Fibroblast of gingiva (primary cell): Measurements from ENCODE around the gene GMDS.

Experiments
- DNase-seq: peaks from one replicate; pipeline ENCODE4 v3.0.0-alpha.2; 2011; ENCODE audit warnings: low read depth

Gene GMDS

DNA sequence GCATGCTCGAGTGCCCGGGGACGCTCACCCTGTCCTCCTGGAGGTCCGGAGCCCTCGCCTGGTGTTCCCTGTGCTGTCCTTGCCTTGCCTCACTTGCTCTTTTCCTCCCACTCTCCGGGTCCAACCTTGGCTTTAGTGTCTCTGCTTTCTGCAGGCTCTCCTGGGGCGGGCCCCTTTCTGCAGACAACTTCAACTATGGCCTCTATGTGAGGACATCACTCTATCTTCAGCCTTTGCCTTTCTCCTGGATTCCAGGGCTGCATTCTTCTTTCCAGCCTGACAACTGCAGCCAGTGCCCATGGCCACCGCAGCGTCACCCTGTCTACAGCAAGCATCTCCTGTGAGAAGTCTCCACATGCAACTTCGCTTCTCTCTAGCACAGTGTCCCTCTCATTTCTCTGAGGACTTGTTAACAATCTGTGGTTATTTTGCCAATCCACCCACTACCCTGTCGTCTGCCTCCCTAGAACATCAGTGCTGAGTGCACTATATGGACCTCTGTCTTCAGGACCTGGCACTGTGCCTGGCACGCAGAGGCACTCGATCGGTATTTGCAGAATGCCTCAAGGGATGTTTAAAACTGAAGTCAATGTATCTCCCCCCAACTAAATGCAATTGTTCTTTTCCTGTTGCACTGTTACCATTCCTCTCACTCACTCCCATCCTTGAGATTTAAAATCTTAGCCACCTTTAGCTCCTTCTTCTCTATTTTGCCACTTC, 599.8 kb downstream of the GMDS start:
- no peak for DNase-seq

GRCh38 chr6:1644516-1645060, 600.8 kb downstream of the GMDS start:
- no peak for DNase-seq

DNA sequence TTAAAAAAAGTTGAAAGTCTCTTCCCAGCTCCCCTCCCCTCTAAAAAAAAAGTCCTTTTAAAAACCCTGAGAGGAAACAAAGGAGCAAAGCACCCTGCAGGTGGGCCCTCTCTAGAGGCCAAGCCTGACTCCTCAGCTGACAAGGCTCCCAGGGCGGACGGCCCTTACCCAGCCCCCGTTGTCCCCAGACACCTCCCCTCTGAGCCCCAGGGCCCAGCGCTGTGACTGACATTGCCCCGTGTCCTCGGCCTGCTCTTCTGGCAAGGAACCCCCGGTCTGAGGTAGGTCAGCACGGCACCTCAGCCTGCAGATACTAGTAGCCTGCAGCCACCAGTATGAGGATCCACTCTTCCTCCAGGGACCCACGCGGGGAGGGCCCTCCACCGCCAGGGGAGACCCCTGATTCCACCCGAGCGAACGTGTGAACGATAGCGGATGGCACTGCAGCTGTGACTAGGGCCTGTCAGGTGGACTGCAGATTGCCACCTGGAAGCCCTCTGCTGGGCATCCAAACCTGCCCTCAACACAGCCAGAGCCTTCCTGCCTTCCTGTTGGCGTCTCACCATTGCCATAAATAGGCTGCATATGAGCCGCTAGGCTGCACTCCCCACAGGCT, 601.5 kb downstream of the GMDS start:
- no peak for DNase-seq

DNA sequence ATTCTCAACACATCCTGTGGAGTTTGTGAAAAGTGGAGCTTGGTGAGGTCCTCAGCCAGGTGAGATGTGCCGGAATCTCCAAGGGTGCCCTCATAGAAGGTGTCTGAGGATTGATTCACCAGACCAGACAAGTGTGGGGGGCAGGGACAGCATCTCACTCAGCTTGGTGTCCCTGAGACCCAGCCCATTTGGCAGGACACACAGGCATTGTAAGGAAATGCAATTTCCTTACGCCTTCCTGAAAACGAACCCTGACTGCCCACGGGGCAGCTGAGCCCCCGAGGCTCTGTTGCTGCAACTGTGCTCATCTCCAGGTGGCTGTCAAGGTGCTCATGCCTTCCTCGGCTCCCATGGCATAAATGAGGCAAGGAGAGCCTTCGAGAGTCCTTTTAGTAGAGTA, 602.3 kb downstream of the GMDS start:
- no peak for DNase-seq

DNA sequence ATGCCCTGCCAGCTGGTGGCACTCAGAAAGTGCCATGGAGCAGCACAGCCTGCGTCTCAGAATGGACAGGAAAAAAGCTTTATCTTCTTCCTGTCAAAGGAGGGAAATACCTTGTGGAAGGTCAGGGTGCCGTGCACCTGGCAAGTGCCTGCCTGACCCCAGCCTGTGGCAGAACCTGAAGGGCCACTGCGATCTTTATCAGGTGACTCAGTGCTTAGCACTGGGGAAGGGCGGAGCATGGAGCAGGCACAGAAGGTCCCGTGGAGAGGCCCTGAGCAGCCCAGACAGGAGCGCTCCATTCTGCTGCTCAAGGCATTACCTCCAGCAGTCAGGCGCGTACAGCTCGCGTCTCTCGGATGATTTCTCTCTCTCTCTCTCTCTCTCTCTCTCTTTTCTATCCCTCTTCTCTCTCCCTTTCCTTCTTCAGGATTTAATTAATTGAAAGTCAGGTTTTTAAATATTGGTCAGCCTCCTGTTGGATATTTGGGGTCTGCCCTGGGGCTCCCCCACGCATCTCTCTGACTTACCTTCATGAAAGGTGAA, 604.0 kb downstream of the GMDS start:
- DNase-seq: no peak

GRCh38 chr6:1640476-1640875, 604.9 kb downstream of the GMDS start:
- DNase-seq: no peak

- no peak for DNase-seq
These were observed 606.0 kb downstream of the GMDS start for GRCh38 chr6:1639430-1639829.

- no peak for DNase-seq
These were observed 608.2 kb downstream of the GMDS start for GRCh38 chr6:1636971-1637871.

- no peak for DNase-seq
These were observed 609.1 kb downstream of the GMDS start for GRCh38 chr6:1636272-1636825.

GRCh38 chr6:1635305-1636010, 609.9 kb downstream of the GMDS start:
- DNase-seq: no peak

DNA sequence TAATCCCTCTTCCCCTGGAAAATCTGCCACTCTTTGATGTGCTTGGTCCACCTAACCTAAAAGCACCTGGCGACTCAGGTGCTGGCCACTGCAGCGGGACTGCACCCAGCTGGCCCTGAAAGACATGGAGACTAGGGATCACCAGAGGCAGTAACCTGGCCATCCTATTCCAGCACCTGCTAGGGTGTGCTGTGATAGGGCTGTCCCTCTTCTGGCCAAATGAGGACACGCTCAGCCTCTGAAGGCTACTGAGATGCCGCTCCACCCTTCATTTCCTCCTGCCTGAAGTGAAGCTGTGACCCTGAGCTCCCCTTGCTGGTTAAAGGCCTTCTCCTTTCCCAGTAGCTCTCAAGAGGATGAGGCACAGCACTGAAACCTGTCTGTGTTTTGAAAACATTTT, 611.3 kb downstream of the GMDS start:
- no peak for DNase-seq

DNA sequence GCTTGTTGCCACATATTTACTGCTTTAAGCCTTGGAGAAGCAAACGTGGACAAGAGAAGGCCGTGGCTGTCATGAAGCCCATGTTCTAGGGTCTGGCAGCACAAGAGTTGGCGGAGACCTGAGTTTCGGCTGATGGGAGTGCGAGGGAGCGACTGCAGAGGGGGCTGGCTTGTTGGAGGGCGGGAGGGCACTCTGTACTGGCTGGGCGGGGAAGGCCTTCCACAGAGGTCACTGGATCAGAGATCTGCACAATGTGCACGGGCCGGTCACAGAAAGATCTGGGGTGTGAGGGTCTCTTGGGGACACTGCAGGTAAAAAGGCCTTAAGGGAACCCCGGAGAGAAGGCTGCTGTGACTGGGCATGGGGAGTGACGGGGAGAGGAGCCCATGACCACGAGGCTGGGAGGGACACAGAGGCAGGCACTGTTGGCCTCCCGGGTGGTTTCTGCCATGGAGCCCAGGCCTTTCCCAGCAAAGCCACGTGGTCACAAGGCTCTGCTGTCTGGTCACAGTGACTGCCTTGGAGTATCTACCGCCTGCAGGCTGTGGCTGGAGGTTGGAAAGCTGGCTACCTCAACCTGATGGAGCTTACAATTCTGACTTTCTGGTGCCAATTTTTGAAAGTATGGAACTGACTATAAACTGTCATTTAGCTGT, 611.9 kb downstream of the GMDS start:
- DNase-seq: no peak

GRCh38 chr6:1631251-1631650, 614.2 kb downstream of the GMDS start:
- DNase-seq: no peak

DNA sequence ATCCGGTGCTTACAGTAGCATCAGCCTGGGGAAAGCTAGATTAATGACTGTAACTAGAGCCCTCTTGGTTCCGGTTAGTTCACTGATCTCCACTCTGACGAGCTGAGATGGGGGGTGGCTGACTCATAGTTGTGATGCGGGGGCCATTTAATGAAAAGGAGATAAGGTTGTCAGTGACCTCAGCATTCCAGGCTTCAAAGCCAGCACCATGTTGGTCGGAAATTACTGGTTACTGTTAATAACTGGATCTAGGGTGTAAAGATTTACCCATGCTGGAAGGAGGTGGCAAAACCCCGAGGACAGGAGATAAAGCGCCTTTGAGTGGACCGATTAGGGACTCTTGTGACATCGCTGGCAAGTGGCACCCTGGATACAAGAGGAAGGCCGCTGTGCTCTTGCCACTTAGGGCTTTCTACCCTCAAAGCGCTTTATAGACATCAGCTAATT, 614.6 kb downstream of the GMDS start:
- no peak for DNase-seq

DNA sequence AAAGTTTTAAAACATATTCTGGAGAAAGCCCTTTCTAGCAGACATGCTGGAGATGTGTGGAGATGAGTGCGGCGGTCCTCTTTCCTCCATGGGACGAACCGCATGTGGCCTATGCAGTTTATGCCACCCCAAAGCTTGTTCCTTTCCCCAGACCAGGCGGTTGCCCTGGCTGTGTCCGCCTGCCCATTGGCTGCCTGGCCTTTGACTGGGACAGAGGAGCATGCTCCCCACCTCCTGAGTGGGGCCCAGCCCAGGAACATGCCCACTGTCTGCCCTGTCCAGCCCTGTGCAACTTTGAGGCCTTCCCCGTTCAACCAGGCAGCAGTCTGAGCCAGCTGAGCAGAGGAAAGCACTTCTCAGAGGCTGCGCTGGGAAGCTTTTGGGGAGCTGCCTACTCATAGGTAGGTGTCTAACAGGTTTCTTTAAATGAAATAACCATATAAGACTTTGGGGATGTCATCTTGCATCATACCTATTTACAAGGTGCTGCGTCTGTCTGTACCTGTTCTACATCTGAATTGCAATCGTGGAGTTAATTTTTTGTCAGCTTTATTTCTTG, 615.1 kb downstream of the GMDS start:
- no peak for DNase-seq

DNA sequence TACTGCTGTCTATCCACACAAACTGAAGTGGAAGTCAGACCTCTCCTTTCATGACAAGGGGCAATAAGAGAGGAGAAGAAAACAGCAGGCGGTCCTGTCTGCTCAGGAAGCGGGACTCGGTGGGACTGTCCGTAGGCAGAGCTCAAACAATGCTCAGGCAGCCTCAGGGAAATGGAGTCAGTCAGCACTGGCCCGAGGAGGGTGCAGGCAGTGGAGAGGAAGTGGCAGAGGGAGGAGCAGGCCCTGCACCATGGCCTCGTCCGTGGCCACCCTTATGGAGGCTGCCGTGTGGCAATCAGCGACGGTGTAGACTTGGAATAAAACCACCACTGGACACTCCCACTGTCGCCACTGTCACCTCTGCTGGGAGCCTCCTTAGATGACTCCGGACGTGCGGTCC, 616.1 kb downstream of the GMDS start:
- no peak for DNase-seq

- no peak for DNase-seq
These were observed 617.4 kb downstream of the GMDS start for GRCh38 chr6:1627827-1628560.

GRCh38 chr6:1626481-1626880, 618.9 kb downstream of the GMDS start:
- no peak for DNase-seq

DNA sequence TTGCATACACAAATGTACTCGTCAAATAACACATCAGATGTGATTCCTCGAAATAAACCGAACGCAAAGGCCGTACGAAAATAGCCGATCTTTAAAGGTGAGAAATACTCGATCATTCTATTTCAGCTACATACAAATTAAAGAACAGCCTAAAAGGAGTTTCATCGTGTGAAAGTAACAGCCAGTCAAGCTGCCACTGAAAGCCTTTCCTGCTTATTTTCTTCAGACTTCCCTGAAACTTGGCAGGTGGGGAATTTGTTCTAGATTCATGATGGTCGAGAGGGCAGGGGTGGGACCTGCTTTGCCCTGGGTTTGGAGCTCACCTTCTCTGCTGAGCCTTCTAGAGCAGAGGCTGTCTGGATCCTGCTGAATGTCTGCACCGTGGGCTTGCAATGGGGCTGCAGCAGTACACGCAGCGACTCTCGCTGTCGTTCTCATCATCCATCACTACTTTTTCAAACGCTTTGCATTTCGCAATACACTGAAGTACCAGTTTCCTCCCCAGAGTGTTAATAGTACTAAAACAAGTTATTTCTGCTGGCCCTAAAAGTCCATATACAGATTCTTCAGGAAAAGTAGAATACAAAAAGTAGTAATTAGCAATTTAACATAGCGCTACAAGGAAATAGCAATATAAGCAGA, 619.5 kb downstream of the GMDS start:
- no peak for DNase-seq
